K562 (cell line): ENCODE results near the gene EFNA2. TPM values are rescaled to one million over a fixed set of nuclear protein-coding genes. Genes with fewer than 3 reads are reported as not detected.
A peak's percentile ranks its signal among the peaks of the same experiment; 100 is the strongest.

ENCODE experiments used
- BACH1 ChIP-seq: fragments of 200-800 bp; sonication (Bioruptor generic); IDR thresholded peaks from 2 replicates; pipeline ENCODE4 v1.6.1; 2016; ENCODE audit warnings: missing genetic modification characterization, missing compliant biosample characterization
- BHLHE40 ChIP-seq: IDR thresholded peaks from 2 replicates; pipeline ENCODE4 v1.6.1; 2011; ENCODE audit warnings: low read length, improper control_type of control experiment
- CBX5 ChIP-seq: IDR thresholded peaks from 2 replicates; pipeline ENCODE4 v1.6.1; 2014; ENCODE audit warnings: low read depth, borderline replicate concordance
- CTCFL ChIP-seq: IDR thresholded peaks from 2 replicates; pipeline ENCODE4 v1.6.1; 2011; ENCODE audit warnings: borderline replicate concordance, low read depth, mild to moderate bottlenecking, moderate library complexity, low read length; ENCODE audit not compliant: insufficient read depth, poor library complexity, severe bottlenecking
- ETS2 ChIP-seq: IDR thresholded peaks from 2 replicates; pipeline ENCODE4 v1.6.1; 2016; ENCODE audit warnings: borderline replicate concordance, missing genetic modification characterization, mild to moderate bottlenecking, moderate library complexity, missing compliant biosample characterization; ENCODE audit not compliant: poor library complexity, severe bottlenecking
- EWSR1 ChIP-seq: fragments of 450-650 bp; IDR thresholded peaks from 2 replicates; pipeline ENCODE4 v1.6.1; 2018; ENCODE audit warnings: borderline replicate concordance, mild to moderate bottlenecking, low read depth, moderate library complexity; ENCODE audit not compliant: partially characterized antibody
- KAT2B ChIP-seq: IDR thresholded peaks from one replicate; pipeline ENCODE4 v1.6.1; 2012; ENCODE audit warnings: low read depth, mild to moderate bottlenecking, control low read depth, inconsistent platforms, low read length, moderate library complexity
- MAFF ChIP-seq: IDR thresholded peaks from 2 replicates; pipeline ENCODE4 v1.6.1; 2012; ENCODE audit warnings: low read length, improper control_type of control experiment
- MAFK ChIP-seq: IDR thresholded peaks from 2 replicates; pipeline ENCODE4 v1.6.1; 2011; ENCODE audit warnings: low read length, improper control_type of control experiment
- MTA3 ChIP-seq: fragments of 450-650 bp; formaldehyde crosslinking; IDR thresholded peaks from 2 replicates; pipeline ENCODE4 v1.6.1; 2017; ENCODE audit warnings: mild to moderate bottlenecking, borderline replicate concordance
- NELFE ChIP-seq: IDR thresholded peaks from 2 replicates; pipeline ENCODE4 v1.6.1; 2011; ENCODE audit warnings: mild to moderate bottlenecking; ENCODE audit not compliant: insufficient read depth, insufficient read length
- POLR3A ChIP-seq: IDR thresholded peaks from 2 replicates; pipeline ENCODE4 v1.6.1; 2011; ENCODE audit warnings: borderline replicate concordance, mild to moderate bottlenecking, moderate library complexity; ENCODE audit not compliant: insufficient read length, insufficient read depth; ENCODE audit errors: extremely low read depth
- PREB ChIP-seq: sonication (generic); formaldehyde crosslinking; IDR thresholded peaks from 2 replicates; pipeline ENCODE4 v1.8.1; 2023; ENCODE audit warnings: mild to moderate bottlenecking, missing genetic modification reagents
- RAD51 ChIP-seq: fragments of 450-650 bp; IDR thresholded peaks from 2 replicates; pipeline ENCODE4 v1.7.1; 2016; ENCODE audit warnings: low read depth, mild to moderate bottlenecking, borderline replicate concordance
- SMAD2 ChIP-seq: fragments of 150-350 bp; IDR thresholded peaks from 2 replicates; pipeline ENCODE4 v1.6.1; 2014; ENCODE audit warnings: low read depth, mild to moderate bottlenecking, low read length
- TCF3 ChIP-seq: sonication (generic); formaldehyde crosslinking; IDR thresholded peaks from 2 replicates; pipeline ENCODE4 v1.4.0; 2020; ENCODE audit warnings: mild to moderate bottlenecking, missing genetic modification reagents
- TCFL5 ChIP-seq: fragments of 250-450 bp; sonication (Bioruptor Pico); conservative IDR thresholded peaks from 2 replicates; pipeline ENCODE4 v1.6.1; 2021; ENCODE audit warnings: mild to moderate bottlenecking, moderate library complexity, matching md5 sums
- ZBTB2 ChIP-seq: fragments of 450-650 bp; IDR thresholded peaks from 2 replicates; pipeline ENCODE4 v1.6.1; 2016; ENCODE audit warnings: antibody characterized with exemption
- ZNF143 ChIP-seq: sonication (generic); formaldehyde crosslinking; IDR thresholded peaks from 2 replicates; pipeline ENCODE4 v1.9.0; 2022; ENCODE audit warnings: mild to moderate bottlenecking, missing genetic modification reagents
- ZNF175 ChIP-seq: fragments of 200-800 bp; sonication (Bioruptor generic); IDR thresholded peaks from 2 replicates; pipeline ENCODE4 v1.6.1; 2016; ENCODE audit warnings: low read depth, mild to moderate bottlenecking, missing genetic modification characterization, missing compliant biosample characterization
- ZNF253 ChIP-seq: fragments of 250-450 bp; sonication (Bioruptor Pico); conservative IDR thresholded peaks from 2 replicates; pipeline ENCODE4 v1.6.1; 2021; ENCODE audit warnings: mild to moderate bottlenecking
- ZNF280B ChIP-seq: fragments of 250-450 bp; sonication (Bioruptor Pico); IDR thresholded peaks from 2 replicates; pipeline ENCODE4 v1.5.1; 2021; ENCODE audit warnings: mild to moderate bottlenecking
- ZNF778 ChIP-seq: fragments of 450-650 bp; formaldehyde crosslinking; IDR thresholded peaks from 2 replicates; pipeline ENCODE4 v1.4.0; 2020; ENCODE audit warnings: mild to moderate bottlenecking, moderate library complexity
- polyA plus RNA-seq, 8 experiments: library from polyadenylated mRNA; depleted of rRNA in 4 of 8; stranded (reverse) in 5 of 8; unstranded in 3 of 8; fragments of >200 nt; fragmentation: Nextera tagmentation in 2 of 8; fragmentation: Illumina TruSeq in 1 of 8; extraction: Ambion mirVana in 2 of 8; extraction: Trizol in 1 of 8; gene quantifications; 2 replicates each; pipeline versions ENCODE4 v1.2.1 to v1.2.3, GENCODE V29; 2011 to 2014; ENCODE audit warnings: inconsistent platforms in 1 of 8, missing spikeins in 1 of 8
- total RNA-seq, 7 experiments: library from RNA; depleted of rRNA in 6 of 7; stranded (reverse); fragments of >200 nt in 6 of 7; fragmentation: Illumina TruSeq in 2 of 7; extraction: Trizol in 2 of 7; gene quantifications; 2 replicates each; pipeline versions ENCODE4 v1.2.1 to v1.2.3, GENCODE V29; 2011 to 2021; ENCODE audit warnings: low replicate concordance in 1 of 7

EFNA2 gene
- total and polyA plus RNA-seq, 9 of the 15 experiments (the other 6 are each of a cell fraction or from before 2014, with no cell fraction given) = 0.11 to 0.44 (median 0.15) TPM; not detected in 6

- TF ChIP-seq CTCFL = peak; percentile 49
- no peak for TF ChIP-seq ZNF253 (CRISPR knock-in tag)
- TF ChIP-seq KAT2B = no peak
- no peak for TF ChIP-seq MAFF
- peak; percentile 72 for TF ChIP-seq ETS2 (tag)
- no peak for TF ChIP-seq MAFK
- peak; percentile 11; the same call in 1 of the 2 replicates for TF ChIP-seq ZNF175 (CRISPR knock-in tag)
- no peak for TF ChIP-seq CBX5
- no peak for TF ChIP-seq PREB (CRISPR knock-in tag)
- no peak for TF ChIP-seq SMAD2
- TF ChIP-seq RAD51 = peak; percentile 98
- TF ChIP-seq POLR3A = no peak
- TF ChIP-seq ZBTB2 = no peak
- no peak for TF ChIP-seq EWSR1
- TF ChIP-seq MTA3 = peak; percentile 85; the same call in 1 of the 2 replicates
- no peak for TF ChIP-seq TCFL5 (CRISPR knock-in tag)
- no peak for TF ChIP-seq ZNF778 (CRISPR knock-in tag)
- TF ChIP-seq ZNF143 = peak; percentile 79
- no peak for TF ChIP-seq NELFE
- TF ChIP-seq BHLHE40 = peak; percentile 95
- no peak for TF ChIP-seq TCF3
- no peak for TF ChIP-seq BACH1
- no peak for TF ChIP-seq ZNF280B
These were observed 10.3 kb upstream of the EFNA2 start, which contains the start of gene FAM174C (continued) for GRCh38 chr19:1275260-1275975.
